ENCODE data around the gene POLN. TPM values are rescaled to one million over a fixed set of nuclear protein-coding genes. Genes with fewer than 3 reads are reported as not detected.

The POLN gene
- total RNA-seq, 2 experiments from 2014 or later = 1.2 to 2.2 TPM

DNA sequence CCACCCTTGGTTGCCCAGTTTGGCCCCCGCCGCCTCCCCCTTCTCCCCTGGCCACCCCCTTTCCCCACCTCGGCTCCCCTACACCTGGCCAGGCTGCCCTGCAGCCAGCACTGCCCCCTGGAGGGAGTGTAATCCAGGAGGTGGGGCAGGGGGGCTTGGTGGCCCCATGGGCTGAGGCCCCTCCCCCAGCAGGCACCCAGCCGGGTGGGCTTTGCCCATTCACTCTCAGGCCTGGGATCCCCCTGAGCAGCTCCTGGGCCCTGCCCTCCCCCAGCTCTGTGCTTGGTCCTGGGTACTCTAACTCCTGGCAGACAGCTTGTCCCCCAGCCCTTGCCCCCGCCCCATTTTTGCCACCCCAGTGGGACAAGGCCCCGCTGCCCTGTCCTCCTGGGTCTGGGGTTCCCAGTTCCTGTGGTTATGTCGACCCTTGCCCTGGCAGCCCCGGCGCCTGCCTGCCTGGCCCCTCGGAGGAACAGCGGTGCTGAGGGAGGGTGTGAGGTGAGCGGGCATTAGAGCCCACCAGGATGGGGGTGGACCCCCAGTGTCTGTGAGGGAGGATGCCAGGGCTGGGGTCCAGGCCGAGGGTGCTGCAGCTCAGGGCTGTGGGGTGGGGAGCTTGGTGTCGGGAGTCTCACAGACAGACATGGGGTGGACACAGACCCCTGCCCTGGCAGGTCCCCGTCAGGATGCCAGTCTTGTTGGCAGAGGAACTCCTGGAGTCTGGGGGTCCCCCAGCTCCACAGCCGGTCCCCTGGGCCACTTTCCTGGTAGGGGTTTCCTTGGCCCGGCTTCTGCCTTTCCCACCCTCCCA is 172.6 kb downstream of the POLN start:
- CTCF ChIA-PET = no interaction called here

DNA sequence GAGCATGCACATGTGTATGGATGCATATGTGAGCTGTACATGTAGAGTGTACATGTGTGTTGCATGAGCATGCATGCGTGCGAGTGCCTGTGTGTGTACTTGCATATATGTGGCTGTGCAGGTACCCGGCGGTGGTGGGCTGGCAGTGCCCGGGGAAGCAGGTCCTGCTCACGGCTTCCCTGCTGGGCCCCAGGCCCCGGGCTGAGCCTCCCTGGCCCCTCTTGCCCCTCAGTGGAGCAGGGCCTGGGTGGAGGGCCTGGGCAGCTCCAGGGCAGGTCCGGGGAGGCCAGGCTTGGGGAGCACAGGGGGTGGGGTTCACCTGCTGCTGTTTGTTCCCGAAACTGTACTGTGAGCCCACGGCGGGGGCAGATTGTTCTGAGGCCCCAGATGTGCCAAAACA is 173.4 kb downstream of the POLN start:
- POLR2A ChIA-PET = no interaction called here
- CTCF ChIA-PET = no interaction called here

More for the DNA sequence above, 172.6 kb downstream of the POLN start:
- POLR2A ChIA-PET = no interaction called here

DNA sequence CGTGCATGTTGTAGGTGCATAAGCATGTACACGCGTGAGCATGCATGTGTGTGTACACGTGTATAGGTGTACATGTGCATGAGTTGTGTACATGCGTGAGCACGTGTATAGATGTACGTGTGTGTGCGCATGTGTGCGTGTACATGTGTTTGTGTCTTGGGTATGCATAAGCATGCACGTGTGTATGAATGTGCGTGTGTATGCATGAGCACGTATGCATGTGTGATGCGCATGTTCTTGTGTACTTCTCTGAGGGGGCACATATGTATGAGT is 173.8 kb downstream of the POLN start:
- ChIA-PET POLR2A (no interaction called here), CTCF (no interaction called here)

DNA sequence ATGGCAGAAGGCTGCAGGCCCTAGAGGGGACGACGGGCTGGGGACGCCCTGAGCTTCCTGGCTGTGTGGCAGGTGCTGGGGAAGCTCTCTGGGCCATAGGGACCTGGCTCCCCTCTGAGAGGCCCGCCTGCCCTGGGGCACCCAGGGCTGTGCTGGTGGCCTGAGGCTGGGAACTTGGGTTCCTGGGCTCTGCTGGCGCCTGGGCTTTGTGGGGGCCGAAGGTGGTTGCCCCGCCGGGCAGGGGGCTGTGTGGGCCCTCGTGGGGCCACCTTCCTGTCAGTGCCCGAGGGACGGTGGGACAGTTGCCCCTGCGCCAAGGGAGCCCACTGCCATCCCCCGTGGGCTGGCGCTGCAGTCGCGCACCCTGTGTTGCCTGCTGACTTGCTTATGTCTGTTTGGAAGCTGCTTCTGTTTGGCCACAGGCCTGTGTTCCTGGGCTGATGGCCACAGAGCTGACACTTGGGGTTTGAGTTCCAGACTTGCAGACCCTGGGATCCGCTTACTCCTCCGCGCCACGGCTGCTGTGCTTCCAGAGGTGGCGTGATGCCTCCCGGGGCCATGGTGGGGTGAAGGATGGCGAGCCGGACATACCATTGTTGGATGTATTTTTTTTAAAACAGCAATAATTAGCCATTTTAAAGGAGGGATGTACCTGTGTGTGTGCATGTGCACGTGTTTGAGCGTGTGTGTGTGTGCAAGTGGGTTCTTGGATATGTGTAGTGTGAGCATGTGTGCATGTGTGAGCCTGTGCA is 174.3 kb downstream of the POLN start:
- ChIA-PET CTCF (no interaction called here), POLR2A (no interaction called here)

DNA sequence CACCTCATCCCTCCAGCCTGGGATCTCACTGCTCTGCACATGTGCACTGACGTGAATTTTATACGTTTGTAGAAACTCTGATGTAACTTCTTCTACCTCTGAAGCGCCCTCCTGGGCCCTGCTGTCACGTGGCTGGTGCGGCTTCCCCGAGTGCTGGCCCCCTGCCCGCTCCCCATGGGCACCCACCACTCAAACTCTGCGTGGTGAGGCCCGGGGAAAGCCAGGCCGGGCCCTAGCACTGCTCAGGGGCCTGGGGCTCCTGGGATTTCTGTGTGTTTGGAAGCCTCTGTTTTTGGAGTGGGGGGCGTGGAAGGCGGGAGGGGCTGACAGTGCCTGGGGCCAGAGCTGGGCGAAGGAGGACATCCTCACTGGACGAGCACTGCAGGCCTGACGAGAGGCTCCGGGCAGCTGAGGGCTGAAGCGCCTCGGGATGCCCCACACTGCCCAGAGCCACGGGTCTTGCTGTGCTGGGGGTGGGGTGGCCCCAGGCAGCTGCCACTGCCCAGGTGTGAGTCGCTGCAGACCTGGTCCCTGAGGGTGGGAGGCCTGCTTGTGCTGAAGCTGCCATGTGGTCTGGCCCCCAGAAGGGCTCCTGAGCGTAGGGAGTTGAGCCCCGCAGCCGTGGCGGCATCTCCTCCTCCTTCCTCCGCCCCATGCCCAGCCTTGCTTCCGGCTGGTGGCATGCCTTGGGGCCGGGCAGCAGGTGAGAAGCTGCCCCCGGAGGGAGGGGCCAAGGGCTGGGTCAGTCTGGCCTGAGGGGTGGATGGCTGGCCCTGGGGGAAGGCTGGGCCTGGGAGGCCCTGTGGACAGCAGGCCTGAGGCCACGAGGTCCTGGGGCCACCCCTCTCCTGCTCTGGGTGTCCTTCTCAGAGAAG is 175.1 kb downstream of the POLN start:
- CTCF ChIA-PET = no interaction called here
- POLR2A ChIA-PET = no interaction called here

DNA sequence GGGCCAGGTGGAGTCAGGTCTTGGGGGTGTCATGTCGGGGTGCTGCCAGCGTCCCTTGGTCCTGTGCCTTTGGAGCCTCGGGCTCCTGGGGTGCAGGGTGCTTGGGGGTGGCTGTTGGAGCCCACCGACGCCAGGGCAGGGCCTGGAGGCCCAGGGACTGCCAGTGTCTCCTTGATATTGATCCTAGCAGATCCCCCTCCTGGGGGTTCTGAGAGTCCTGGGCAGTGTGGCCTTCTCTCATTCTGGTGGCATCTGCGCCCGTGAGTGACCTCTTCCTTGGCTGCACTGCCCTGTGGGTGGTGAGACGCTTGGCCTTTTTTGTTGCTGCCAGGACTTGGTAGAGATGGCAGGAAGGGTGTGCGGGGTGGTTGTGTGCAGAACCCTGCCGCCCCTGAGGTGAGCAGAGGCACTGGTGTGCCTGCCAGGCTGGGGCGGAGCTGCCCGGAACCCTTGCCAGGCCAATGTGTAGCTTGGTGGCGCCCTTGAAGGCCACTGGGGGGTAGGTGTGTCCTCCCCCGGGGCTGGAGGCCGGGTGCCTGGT is 175.8 kb downstream of the POLN start:
- POLR2A ChIA-PET = no interaction called here
- CTCF ChIA-PET = no interaction called here

DNA sequence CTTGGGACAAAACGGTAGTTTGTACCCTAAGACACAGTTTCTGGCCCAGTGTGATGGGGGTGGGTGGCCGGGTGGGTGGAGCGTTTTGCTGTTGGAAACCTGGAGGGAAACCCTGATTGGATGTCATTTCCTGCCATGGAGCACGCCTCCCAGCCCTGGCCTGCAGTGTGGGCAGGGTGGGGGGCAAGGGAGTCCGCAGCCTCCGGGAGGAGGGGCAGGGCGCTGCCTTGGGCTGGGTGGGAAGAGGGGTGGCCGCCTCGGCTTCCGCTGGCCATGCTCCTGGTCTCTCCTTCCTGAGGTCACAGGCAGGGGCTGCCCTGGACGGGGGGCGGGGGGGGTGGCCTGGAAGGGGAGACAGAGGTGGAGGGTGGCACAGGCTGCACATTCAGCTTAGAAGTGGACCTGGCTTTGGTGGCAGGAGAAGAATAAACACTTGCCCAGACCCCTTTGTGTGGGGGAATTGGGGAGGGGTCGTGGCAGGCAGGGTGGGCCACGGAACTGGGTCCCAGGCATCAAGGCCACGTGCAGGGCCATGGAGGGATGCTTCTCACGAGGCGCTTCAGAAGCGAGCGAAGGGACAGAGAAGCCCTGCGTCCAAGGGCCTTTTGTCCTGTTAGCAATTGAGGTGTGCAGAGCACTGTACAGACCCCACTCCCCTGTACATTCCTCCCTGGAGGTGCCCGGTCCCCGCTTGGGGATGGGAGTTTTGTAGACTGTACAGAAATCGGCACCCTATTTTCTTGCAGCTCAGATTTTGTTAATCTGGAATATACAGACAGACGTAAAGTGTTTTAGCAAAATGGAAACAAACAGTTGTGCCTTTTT is 176.6 kb downstream of the POLN start:
- ChIA-PET CTCF (no interaction called here), POLR2A (no interaction called here)

DNA sequence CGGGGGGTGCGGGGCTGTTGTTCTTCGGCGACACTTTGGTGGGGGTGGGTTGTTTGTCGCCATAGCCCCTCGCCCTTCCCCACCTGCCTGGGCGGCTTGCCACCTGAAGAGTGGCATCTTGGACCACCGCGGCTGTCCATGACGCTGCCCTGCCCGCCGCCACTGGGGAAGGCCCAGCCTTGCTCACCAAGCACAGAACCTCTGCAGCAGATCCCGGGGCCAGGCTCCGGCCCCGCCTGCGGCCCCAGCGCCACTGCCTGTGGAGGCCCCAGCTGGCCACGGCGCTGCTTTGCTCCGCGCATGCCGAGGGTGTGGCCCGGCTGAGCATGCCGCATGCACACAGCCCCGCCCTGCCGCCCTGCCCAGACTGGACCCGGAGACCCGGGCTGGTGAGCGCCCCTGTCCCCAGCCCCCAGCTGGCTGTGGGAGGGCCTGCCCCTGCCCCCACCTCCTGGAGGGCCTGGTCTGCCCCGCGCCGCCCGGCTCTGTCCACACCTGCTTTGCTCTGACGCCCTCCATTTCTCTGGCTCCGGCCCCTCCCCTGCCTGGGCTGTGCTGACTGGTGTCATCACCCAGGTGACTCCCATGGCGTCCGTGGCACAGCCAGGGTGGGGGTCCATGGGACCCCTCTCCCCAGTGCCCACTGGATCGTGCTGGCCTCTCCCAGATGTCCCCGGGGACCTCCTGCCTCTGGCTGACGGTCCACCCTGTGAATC is 177.5 kb downstream of the POLN start:
- POLR2A ChIA-PET = no interaction called here

DNA sequence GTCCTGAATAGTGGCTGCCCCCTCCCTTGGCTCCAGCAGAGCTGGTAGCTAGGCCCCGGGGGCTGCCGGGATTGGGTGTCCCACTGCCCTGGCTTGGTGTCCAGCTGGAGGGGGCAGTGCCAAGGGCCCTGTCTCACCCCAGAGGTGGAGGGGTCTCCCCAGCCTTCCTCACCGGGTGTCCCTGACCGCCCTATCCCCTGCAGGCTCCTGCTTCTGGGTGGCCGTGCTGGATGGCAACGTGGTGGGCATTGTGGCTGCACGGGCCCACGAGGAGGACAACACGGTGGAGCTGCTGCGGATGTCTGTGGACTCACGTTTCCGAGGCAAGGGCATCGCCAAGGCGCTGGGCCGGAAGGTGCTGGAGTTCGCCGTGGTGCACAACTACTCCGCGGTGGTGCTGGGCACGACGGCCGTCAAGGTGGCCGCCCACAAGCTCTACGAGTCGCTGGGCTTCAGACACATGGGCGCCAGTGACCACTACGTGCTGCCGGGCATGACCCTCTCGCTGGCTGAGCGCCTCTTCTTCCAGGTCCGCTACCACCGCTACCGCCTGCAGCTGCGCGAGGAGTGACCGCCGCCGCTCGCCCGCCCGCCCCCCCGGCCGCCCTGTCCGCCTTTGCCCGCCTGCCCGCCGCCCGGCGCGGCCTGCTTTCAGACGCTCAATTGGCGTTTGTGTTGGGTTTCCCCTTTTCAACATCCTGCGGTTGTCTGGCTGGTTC is 178.2 kb downstream of the POLN start:
- ChIA-PET CTCF (interaction anchor here (0.6 kb wide), 1 partner anchor 65 kb away, joined by 4 read pairs; no protein-coding TSS in a partner anchor), POLR2A (no interaction called here)

More for the DNA sequence above, 177.5 kb downstream of the POLN start:
- CTCF ChIA-PET = no interaction called here

DNA sequence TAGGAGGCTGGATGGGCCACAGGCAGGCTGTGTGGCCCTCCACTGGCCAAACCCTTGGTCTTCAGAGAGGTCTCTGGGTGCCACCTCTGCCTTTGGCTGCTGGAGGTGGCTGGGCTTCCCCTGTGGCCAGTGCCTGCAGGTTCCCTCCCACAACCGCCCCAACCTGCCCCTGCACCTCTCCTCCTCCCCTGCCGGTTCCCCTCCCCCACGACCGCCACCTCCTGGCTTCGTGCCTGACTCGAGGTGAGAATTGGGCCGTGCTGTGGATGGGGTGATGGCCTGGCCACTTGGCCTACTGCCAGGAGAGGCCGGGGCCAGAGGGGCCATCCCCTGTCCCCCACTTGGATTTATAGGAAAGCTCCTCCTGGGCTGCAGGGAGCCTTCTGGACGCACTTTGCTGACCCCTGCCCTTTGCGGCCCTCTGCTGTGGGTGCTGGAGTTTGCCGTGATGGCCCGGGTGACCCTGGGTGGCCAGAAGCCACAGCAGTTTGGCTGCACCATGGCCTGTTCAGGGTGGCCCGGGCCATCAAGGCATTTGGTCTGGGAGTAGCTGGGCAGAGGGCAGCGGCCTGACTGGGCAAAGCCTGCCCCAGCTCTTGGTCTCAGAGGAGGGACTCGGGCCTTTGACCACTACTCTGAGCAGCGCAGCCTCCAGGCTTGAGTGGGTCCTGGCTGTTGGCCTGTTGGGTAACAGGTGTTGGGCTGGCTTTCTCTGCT is 179.0 kb downstream of the POLN start:
- POLR2A ChIA-PET = no interaction called here
- CTCF ChIA-PET = interaction anchor here (0.6 kb wide), 1 partner anchor 66 kb away, joined by 4 read pairs; no protein-coding TSS in a partner anchor

DNA sequence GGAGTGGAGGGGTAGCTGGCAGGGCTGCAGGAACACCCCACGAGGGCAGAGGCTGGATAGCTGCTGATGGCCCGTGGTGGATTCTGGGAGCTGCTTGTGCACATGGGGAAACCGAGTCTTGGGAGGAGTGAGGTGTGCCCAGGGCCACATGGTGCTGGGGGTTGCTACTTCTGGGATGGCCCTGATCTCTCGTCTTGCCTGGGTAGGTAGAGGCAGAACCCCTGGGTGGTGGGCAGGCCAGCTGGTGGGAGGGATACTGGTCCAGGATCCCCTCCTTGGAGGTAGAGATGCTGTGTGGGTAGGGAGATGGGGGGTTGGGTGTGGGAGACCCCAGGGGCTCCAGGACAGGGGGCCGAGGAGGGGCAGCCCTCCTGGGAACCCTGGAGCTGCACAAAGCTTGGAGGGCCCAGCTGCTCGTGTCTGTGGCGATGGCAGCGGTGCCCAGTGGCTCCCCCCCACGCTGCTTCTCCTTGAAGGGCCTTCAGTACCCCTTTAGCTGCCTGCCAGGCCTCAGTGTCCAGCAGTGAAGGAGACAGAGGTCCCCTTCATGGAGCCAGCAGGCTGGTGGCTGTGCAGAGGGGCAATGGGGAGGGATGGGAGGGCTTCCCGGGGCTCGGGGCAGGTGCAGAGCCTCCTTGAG is 179.6 kb downstream of the POLN start:
- ChIA-PET CTCF (no interaction called here), POLR2A (no interaction called here)

DNA sequence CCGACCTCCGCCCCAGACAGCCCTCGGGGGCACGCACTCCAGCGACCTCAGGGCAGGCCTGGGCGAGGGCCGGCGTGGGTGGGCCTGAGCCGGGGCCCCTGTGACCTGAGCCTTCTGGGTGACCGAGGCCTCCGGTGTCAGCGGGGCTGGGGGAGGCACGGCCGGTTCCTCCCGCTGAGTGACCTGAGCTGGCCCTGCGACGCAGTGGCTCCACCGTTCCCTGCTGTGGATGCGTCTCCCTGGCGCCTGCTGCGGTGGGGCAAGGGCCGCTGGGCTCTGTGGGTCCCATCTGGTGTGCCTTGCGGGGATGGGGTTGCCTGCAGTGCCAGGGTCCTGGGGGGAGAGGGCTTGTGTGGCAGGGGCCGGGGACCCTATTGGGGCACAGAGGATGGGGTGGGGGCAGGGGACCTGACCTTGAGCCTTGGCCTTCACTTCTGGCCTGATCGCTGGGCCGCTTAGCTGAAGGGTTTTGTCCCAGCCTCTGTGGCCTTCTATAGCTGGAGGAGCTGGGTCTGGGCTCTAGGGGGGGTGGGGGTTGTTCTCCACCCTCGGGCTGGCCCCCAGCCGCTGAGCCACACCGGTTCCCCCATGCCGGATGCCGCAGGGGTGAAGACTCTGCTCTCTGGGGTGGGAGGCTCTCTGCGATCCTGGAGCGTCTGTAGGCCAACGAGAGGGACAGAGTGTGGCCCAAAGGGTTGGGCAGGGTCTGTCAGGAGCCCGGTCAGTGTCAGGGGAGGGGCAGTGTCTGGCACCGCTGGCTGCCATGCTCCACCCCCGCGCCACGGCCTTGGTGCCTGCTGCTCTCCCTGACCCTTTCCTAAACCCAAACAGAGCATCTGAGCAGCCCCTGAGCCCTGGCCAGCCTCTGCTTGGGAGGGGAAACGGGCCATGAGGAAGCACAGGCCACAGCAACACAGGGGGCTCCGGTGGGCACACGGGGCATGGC is 180.5 kb downstream of the POLN start:
- ChIA-PET POLR2A (interaction anchor here (0.6 kb wide), 1 partner anchor 933 kb away, joined by 3 read pairs; no protein-coding TSS in a partner anchor), CTCF (no interaction called here)

DNA sequence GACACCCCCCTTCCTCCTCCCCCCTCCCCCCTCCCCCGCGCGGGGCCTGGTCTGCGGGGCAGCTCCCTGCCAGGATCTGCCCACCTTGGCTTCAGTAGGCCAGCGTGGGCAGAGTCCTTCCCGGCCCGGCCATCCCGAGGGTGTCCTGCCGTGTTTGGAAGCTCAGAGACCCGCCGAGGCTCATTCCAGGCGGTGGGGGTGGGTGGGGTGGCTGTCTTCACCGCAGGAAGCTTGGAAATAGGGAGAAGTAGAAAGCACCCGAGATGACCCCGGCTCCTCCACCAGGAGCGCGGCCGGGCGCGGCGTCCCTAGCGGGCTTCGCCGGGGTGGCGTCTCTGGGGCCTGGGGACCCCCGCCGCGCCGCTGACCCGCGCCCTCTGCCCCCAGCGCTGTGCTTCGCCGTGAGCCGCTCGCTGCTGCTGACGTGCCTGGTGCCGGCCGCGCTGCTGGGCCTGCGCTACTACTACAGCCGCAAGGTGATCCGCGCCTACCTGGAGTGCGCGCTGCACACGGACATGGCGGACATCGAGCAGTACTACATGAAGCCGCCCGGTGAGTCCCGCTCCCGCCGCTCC is 181.2 kb downstream of the POLN start:
- ChIA-PET POLR2A (interaction anchor here (0.6 kb wide), 1 partner anchor 191 kb away, joined by 3 read pairs; no protein-coding TSS in a partner anchor), CTCF (no interaction called here)

DNA sequence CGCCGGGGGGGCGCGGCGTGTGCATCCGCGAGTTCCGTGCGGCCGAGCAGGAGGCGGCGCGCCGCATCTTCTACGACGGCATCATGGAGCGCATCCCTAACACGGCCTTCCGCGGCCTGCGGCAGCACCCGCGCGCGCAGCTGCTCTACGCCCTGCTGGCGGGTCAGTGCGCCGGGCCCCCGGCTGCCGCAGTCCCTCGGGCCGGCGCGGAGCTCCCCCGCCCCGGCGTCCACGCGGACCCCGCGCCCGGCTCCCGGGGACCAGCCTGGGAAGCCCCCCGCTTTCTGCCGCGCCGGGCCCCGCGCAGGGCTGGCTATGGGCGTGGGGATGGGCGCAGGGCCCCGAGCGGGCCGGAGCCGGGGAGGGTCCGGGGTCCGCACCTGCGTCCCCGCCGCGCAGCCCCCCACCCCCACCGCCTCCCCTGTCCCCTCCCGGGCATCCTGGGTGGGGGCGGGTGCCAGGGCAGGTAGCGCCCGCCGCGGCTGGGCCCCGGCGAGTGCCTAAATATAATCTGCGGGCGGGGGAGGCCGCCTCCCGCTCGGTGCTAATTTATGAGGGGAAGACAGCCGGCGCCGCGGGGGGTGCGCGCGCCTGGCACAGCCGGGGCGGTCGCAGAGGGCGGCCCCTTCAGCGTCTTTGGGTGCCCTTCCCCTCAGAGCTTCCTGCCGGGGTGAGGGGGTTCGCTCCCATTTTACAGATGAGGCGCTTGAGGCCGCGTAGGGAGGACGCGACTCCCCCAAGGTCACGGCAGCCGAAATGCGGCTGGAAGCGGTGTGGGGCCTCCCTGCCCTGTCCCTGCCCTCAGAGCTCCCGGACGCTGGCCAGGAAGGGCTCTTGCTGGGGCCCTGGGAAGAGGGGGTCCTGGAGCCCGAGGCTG is 182.0 kb downstream of the POLN start:
- CTCF ChIA-PET = no interaction called here
- POLR2A ChIA-PET = interaction anchor here (0.6 kb wide), 1 partner anchor 190 kb away, joined by 3 read pairs; no protein-coding TSS in a partner anchor
